Ovary (tissue), 3 donors: ENCODE results near the gene ERBB2.

ENCODE experiments used
- CTCF ChIP-seq, 3 donors: fragments of 450-650 bp in 2 of 3; fragments of 200-600 bp in 1 of 3; IDR thresholded peaks; one replicate each; pipeline versions ENCODE4 v1.5.1 to v1.8.0; 2016 to 2022; ENCODE audit warnings: antibody characterized with exemption in 3 of 3, mild to moderate bottlenecking in 1 of 3
- EP300 ChIP-seq: sonication (generic); formaldehyde crosslinking; IDR thresholded peaks from one replicate; pipeline ENCODE4 v1.6.1; 2017; ENCODE audit warnings: antibody characterized with exemption
- POLR2A ChIP-seq: fragments of 450-650 bp; IDR thresholded peaks from one replicate; pipeline ENCODE4 v1.6.1; 2017; ENCODE audit warnings: antibody characterized with exemption, mild to moderate bottlenecking, moderate library complexity
- donor health status: DM: no; HTN: no; CAD: no.

DNA sequence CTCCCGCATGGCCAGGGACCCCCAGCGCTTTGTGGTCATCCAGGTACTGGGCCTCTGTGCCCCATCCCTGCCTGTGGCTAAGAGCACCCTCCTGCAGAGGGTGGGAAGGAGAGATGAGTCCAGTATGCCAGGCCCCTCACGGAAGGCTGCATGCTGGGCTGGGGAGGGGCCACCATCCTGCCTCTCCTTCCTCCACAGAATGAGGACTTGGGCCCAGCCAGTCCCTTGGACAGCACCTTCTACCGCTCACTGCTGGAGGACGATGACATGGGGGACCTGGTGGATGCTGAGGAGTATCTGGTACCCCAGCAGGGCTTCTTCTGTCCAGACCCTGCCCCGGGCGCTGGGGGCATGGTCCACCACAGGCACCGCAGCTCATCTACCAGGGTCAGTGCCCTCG, 26.8 kb downstream of the ERBB2 start:
- no peak for TF ChIP-seq CTCF (IDR thresholded peaks at IDR 0.05)
- TF ChIP-seq EP300, result no peak
- TF ChIP-seq POLR2A, result no peak
